ENCODE measurements around the gene SCGN.

SCGN gene

GRCh38 chr6:25670208-25670607 lies 18.2 kb downstream of the SCGN start:
- TF ChIP-seq NFIC (IDR thresholded peaks at IDR 0.05) (no peak), TCF12 (IDR thresholded peaks at IDR 0.05; ENCODE audit: low read depth) (no peak), TEAD4 (IDR thresholded peaks at IDR 0.05) (no peak), TAF1 (IDR thresholded peaks at IDR 0.05; ENCODE audit: low read depth) (no peak), EGR1 (IDR thresholded peaks at IDR 0.05) (no peak), CREB1 (IDR thresholded peaks at IDR 0.05; ENCODE audit: low read depth) (no peak), EP300 (IDR thresholded peaks at IDR 0.05; ENCODE audit: borderline replicate concordance) (no peak), YY1 (IDR thresholded peaks at IDR 0.05; ENCODE audit: low read depth) (no peak), RAD21 (IDR thresholded peaks at IDR 0.05; ENCODE audit: low read depth) (no peak), CEBPB (IDR thresholded peaks at IDR 0.05) (no peak), USF1 (IDR thresholded peaks at IDR 0.05) (no peak), FOXM1 (IDR thresholded peaks at IDR 0.05; ENCODE audit: borderline replicate concordance, low read depth) (no peak), ZBTB7A (IDR thresholded peaks at IDR 0.05; ENCODE audit: low read depth) (no peak)
- TF ChIP-seq, protein P1, sequence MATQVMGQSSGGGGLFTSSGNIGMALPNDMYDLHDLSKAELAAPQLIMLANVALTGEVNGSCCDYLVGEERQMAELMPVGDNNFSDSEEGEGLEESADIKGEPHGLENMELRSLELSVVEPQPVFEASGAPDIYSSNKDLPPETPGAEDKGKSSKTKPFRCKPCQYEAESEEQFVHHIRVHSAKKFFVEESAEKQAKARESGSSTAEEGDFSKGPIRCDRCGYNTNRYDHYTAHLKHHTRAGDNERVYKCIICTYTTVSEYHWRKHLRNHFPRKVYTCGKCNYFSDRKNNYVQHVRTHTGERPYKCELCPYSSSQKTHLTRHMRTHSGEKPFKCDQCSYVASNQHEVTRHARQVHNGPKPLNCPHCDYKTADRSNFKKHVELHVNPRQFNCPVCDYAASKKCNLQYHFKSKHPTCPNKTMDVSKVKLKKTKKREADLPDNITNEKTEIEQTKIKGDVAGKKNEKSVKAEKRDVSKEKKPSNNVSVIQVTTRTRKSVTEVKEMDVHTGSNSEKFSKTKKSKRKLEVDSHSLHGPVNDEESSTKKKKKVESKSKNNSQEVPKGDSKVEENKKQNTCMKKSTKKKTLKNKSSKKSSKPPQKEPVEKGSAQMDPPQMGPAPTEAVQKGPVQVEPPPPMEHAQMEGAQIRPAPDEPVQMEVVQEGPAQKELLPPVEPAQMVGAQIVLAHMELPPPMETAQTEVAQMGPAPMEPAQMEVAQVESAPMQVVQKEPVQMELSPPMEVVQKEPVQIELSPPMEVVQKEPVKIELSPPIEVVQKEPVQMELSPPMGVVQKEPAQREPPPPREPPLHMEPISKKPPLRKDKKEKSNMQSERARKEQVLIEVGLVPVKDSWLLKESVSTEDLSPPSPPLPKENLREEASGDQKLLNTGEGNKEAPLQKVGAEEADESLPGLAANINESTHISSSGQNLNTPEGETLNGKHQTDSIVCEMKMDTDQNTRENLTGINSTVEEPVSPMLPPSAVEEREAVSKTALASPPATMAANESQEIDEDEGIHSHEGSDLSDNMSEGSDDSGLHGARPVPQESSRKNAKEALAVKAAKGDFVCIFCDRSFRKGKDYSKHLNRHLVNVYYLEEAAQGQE (IDR thresholded peaks at IDR 0.05; ENCODE audit: low read depth) = no peak
- TF ChIP-seq, protein P2, sequence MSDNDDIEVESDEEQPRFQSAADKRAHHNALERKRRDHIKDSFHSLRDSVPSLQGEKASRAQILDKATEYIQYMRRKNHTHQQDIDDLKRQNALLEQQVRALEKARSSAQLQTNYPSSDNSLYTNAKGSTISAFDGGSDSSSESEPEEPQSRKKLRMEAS (IDR thresholded peaks at IDR 0.05) = no peak

DNA sequence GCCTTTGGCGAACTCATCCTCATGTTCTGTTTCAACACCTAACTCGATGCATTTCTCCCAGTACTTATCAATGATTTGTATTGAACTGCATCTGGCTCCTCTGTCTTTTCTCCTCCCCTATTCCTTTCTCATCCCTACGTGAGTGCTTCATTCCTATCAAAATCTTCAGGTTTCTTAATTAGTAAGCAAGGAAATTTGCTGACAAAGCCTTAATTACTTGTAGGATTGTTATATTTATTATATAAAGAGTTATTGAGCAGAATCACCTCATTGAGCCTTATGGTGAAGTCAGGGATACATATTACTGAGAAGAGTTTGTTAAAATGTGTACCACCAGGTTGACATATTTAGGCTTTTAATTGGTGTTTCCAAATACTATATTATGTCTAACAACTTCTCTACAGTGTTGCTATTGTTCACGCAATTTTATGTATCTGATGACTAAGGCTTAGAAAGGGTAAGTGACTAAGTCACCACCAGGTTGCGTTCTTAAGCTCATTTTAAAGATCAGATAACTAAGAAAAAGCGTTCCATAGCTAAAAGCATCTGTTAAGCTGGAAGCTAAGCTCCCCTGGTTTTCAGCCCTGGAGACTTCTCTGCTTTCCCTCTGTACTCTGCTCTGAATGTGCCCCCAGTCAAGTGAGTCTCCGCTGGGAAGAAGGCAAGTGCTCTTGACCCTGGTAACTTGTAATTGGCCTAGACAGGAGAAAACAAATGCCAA lies 18.9 kb downstream of the SCGN start:
- TF ChIP-seq ZBTB7A (IDR thresholded peaks at IDR 0.05; ENCODE audit: low read depth) = no peak
- TF ChIP-seq, protein P2 (IDR thresholded peaks at IDR 0.05) = no peak
- TF ChIP-seq FOXM1 (IDR thresholded peaks at IDR 0.05; ENCODE audit: borderline replicate concordance, low read depth) = no peak
- TF ChIP-seq EGR1 (IDR thresholded peaks at IDR 0.05) = no peak
- TF ChIP-seq NFIC (IDR thresholded peaks at IDR 0.05) = no peak
- no peak for TF ChIP-seq EP300 (IDR thresholded peaks at IDR 0.05; ENCODE audit: borderline replicate concordance)
- TF ChIP-seq CEBPB (IDR thresholded peaks at IDR 0.05) = no peak
- no peak for TF ChIP-seq TEAD4 (IDR thresholded peaks at IDR 0.05)
- TF ChIP-seq TAF1 (IDR thresholded peaks at IDR 0.05; ENCODE audit: low read depth) = no peak
- TF ChIP-seq USF1 (IDR thresholded peaks at IDR 0.05) = no peak
- TF ChIP-seq, protein P1 (IDR thresholded peaks at IDR 0.05; ENCODE audit: low read depth) = no peak
- TF ChIP-seq CREB1 (IDR thresholded peaks at IDR 0.05; ENCODE audit: low read depth) = no peak
- no peak for TF ChIP-seq RAD21 (IDR thresholded peaks at IDR 0.05; ENCODE audit: low read depth)
- TF ChIP-seq TCF12 (IDR thresholded peaks at IDR 0.05; ENCODE audit: low read depth) = no peak
- TF ChIP-seq YY1 (IDR thresholded peaks at IDR 0.05; ENCODE audit: low read depth) = no peak

DNA sequence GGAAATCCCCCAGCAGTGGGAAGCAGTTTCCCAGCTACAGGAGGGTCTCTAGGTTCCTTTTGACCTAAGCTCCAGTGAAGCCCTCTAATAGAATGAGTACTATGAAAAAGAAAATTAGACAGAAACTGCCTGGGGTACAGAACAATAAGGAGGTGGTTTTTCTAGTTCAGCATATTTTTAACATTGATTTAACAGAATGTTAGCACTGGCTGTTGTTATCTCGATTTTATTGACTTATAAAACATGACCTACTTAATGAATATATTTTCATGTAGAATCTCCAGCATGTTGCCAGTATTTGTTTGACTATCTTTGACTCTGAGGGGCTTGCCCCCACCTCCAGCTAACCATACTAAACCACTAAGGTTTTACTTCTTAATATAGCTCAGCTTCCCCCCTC lies 19.6 kb downstream of the SCGN start:
- TF ChIP-seq RAD21 (IDR thresholded peaks at IDR 0.05; ENCODE audit: low read depth) (no peak), TAF1 (IDR thresholded peaks at IDR 0.05; ENCODE audit: low read depth) (no peak), ZBTB7A (IDR thresholded peaks at IDR 0.05; ENCODE audit: low read depth) (no peak), FOXM1 (IDR thresholded peaks at IDR 0.05; ENCODE audit: borderline replicate concordance, low read depth) (no peak), NFIC (IDR thresholded peaks at IDR 0.05) (no peak), CEBPB (IDR thresholded peaks at IDR 0.05) (no peak), CREB1 (IDR thresholded peaks at IDR 0.05; ENCODE audit: low read depth) (no peak), EGR1 (IDR thresholded peaks at IDR 0.05) (no peak), USF1 (IDR thresholded peaks at IDR 0.05) (no peak)

DNA sequence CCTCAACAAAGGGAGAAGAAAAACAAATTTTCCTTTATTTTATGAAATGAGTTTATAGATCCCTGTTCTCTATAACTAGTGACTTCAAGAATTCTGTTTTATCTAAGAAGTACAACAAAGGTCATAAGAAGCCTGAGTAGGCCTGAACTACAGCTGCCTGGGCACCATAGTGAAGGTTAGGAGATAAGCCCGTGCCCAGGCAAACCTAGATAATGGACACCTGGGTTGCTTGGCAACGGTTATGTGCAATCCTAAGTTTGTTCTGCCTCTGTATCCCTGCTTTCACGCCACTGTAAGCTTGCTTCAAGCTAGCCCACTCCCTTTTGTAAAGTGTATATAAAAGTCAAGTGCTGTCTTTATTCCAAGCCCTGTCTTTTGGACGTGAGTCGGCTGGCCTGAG lies 23.2 kb downstream of the SCGN start:
- TF ChIP-seq FOXM1 (IDR thresholded peaks at IDR 0.05; ENCODE audit: borderline replicate concordance, low read depth) = no peak
- no peak for TF ChIP-seq USF1 (IDR thresholded peaks at IDR 0.05)
- TF ChIP-seq EP300 (IDR thresholded peaks at IDR 0.05; ENCODE audit: borderline replicate concordance) = no peak
- TF ChIP-seq TCF12 (IDR thresholded peaks at IDR 0.05; ENCODE audit: low read depth) = no peak
- TF ChIP-seq ZBTB7A (IDR thresholded peaks at IDR 0.05; ENCODE audit: low read depth) = no peak
- no peak for TF ChIP-seq RAD21 (IDR thresholded peaks at IDR 0.05; ENCODE audit: low read depth)
- no peak for TF ChIP-seq CREB1 (IDR thresholded peaks at IDR 0.05; ENCODE audit: low read depth)
- no peak for TF ChIP-seq EGR1 (IDR thresholded peaks at IDR 0.05)
- no peak for TF ChIP-seq CEBPB (IDR thresholded peaks at IDR 0.05)
- TF ChIP-seq NFIC (IDR thresholded peaks at IDR 0.05) = no peak
- no peak for TF ChIP-seq YY1 (IDR thresholded peaks at IDR 0.05; ENCODE audit: low read depth)
- TF ChIP-seq TAF1 (IDR thresholded peaks at IDR 0.05; ENCODE audit: low read depth) = no peak
- TF ChIP-seq, protein P1 (IDR thresholded peaks at IDR 0.05; ENCODE audit: low read depth) = no peak
- TF ChIP-seq, protein P2 (IDR thresholded peaks at IDR 0.05) = no peak
- no peak for TF ChIP-seq TEAD4 (IDR thresholded peaks at IDR 0.05)
